ENCODE data around the gene LRRC4C.

Gene LRRC4C

GRCh38 chr11:40140560-40140959 is 1318.9 kb downstream of the LRRC4C start:
- DNase-seq (ENCODE audit: extremely low read depth, insufficient read length), result no peak
- Histone ChIP-seq H3K27me3 (replicated peaks; ENCODE audit: control insufficient read depth, insufficient read depth, low read length) (no peaks in the 10 kb centered on the region), H3K4me3 (replicated peaks; ENCODE audit: low read depth, low read length) (no peak overlapping the region), H3K36me3 (ENCODE audit: control insufficient read depth, insufficient read depth, low read length) (no peaks in the 10 kb centered on the region)
- TF ChIP-seq CTCF (IDR thresholded peaks at IDR 0.05; ENCODE audit: insufficient read depth, low read length, poor library complexity, severe bottlenecking), result no peak

- no peak for DNase-seq (ENCODE audit: extremely low read depth, insufficient read length)
- no peaks in the 10 kb centered on the region for H3K27me3 ChIP-seq (replicated peaks; ENCODE audit: control insufficient read depth, insufficient read depth, low read length)
- no peaks in the 10 kb centered on the region for H3K36me3 ChIP-seq (ENCODE audit: control insufficient read depth, insufficient read depth, low read length)
- no peak for TF ChIP-seq CTCF (IDR thresholded peaks at IDR 0.05; ENCODE audit: insufficient read depth, low read length, poor library complexity, severe bottlenecking)
- no peak overlapping the region for H3K4me3 ChIP-seq (replicated peaks; ENCODE audit: low read depth, low read length)
Measured at GRCh38 chr11:40139536-40139935, 1319.9 kb downstream of the LRRC4C start.

GRCh38 chr11:40139066-40139465 is 1320.4 kb downstream of the LRRC4C start:
- DNase-seq (ENCODE audit: extremely low read depth, insufficient read length), result no peak
- Histone ChIP-seq H3K27me3 (replicated peaks; ENCODE audit: control insufficient read depth, insufficient read depth, low read length) (no peaks in the 10 kb centered on the region), H3K4me3 (replicated peaks; ENCODE audit: low read depth, low read length) (no peak overlapping the region), H3K36me3 (ENCODE audit: control insufficient read depth, insufficient read depth, low read length) (no peaks in the 10 kb centered on the region)
- TF ChIP-seq CTCF (IDR thresholded peaks at IDR 0.05; ENCODE audit: insufficient read depth, low read length, poor library complexity, severe bottlenecking), result no peak

GRCh38 chr11:40134820-40135570 is 1324.5 kb downstream of the LRRC4C start:
- Histone ChIP-seq H3K27me3 (replicated peaks; ENCODE audit: control insufficient read depth, insufficient read depth, low read length) (no peaks in the 10 kb centered on the region), H3K4me3 (replicated peaks; ENCODE audit: low read depth, low read length) (no peak overlapping the region), H3K36me3 (ENCODE audit: control insufficient read depth, insufficient read depth, low read length) (no peaks in the 10 kb centered on the region)
- no peak for DNase-seq (ENCODE audit: extremely low read depth, insufficient read length)
- TF ChIP-seq CTCF (IDR thresholded peaks at IDR 0.05; ENCODE audit: insufficient read depth, low read length, poor library complexity, severe bottlenecking), result no peak

GRCh38 chr11:40133498-40133897 is 1326.0 kb downstream of the LRRC4C start:
- Histone ChIP-seq H3K27me3 (replicated peaks; ENCODE audit: control insufficient read depth, insufficient read depth, low read length) (no peaks in the 10 kb centered on the region), H3K36me3 (ENCODE audit: control insufficient read depth, insufficient read depth, low read length) (no peaks in the 10 kb centered on the region), H3K4me3 (replicated peaks; ENCODE audit: low read depth, low read length) (no peak overlapping the region)
- TF ChIP-seq CTCF (IDR thresholded peaks at IDR 0.05; ENCODE audit: insufficient read depth, low read length, poor library complexity, severe bottlenecking), result no peak
- no peak for DNase-seq (ENCODE audit: extremely low read depth, insufficient read length)

GRCh38 chr11:40132912-40133311 is 1326.5 kb downstream of the LRRC4C start:
- no peak for TF ChIP-seq CTCF (IDR thresholded peaks at IDR 0.05; ENCODE audit: insufficient read depth, low read length, poor library complexity, severe bottlenecking)
- DNase-seq (ENCODE audit: extremely low read depth, insufficient read length), result no peak
- no peak overlapping the region for H3K4me3 ChIP-seq (replicated peaks; ENCODE audit: low read depth, low read length)
- H3K27me3 ChIP-seq (replicated peaks; ENCODE audit: control insufficient read depth, insufficient read depth, low read length), result no peaks in the 10 kb centered on the region
- H3K36me3 ChIP-seq (ENCODE audit: control insufficient read depth, insufficient read depth, low read length), result no peaks in the 10 kb centered on the region
